ENCODE results near the gene SMOC1.
"Not testable (repeated sequence)": the region's sequence is repeated elsewhere in the genome, so short reads cannot be mapped to it uniquely, and the experiment has no call there.

SMOC1 gene

GRCh38 chr14:69896080-69896479, 16.9 kb downstream of the SMOC1 start:
- no peak overlapping the region for H3K4me3 ChIP-seq (ENCODE audit: low read depth in 1 of 5, low read length in 5 of 5)
- H3K9me3 ChIP-seq (ENCODE audit: control insufficient read depth in 5 of 5, low read length in 5 of 5) = peaks cover 6 to 24% (median 21%) of the 10 kb centered on the region in 5 donors
- no peak overlapping the region for H3K27ac ChIP-seq (ENCODE audit: low read depth, low read length)
- peaks cover 0 to 5% (median 0%) of the 10 kb centered on the region in 5 donors for H3K4me1 ChIP-seq (ENCODE audit: control insufficient read depth in 5 of 5, insufficient read depth in 5 of 5, low read length in 5 of 5)
- H3K36me3 ChIP-seq (ENCODE audit: control insufficient read depth in 5 of 5, insufficient read depth in 5 of 5, low read length in 5 of 5) = no peaks in the 10 kb centered on the region
- peaks cover 0 to 3% (median 0%) of the 10 kb centered on the region in 5 donors for H3K27me3 ChIP-seq (ENCODE audit: control insufficient read depth in 5 of 5, insufficient read depth in 4 of 5, low read length in 5 of 5)
- H3K9ac ChIP-seq (ENCODE audit: low read length in 5 of 5) = no peak overlapping the region

- H3K27ac ChIP-seq (ENCODE audit: low read depth, low read length) = no peak overlapping the region
- no peaks in the 10 kb centered on the region for H3K27me3 ChIP-seq (ENCODE audit: control insufficient read depth in 5 of 5, insufficient read depth in 4 of 5, low read length in 5 of 5)
- no peaks in the 10 kb centered on the region for H3K36me3 ChIP-seq (ENCODE audit: control insufficient read depth in 5 of 5, insufficient read depth in 5 of 5, low read length in 5 of 5)
These were observed 17.8 kb downstream of the SMOC1 start for GRCh38 chr14:69896972-69897371.

GRCh38 chr14:69900603-69901002, 21.4 kb downstream of the SMOC1 start:
- Histone ChIP-seq H3K36me3 (ENCODE audit: control insufficient read depth in 5 of 5, insufficient read depth in 5 of 5, low read length in 5 of 5) (no peaks in the 10 kb centered on the region), H3K27me3 (ENCODE audit: control insufficient read depth in 5 of 5, insufficient read depth in 4 of 5, low read length in 5 of 5) (no peaks in the 10 kb centered on the region), H3K27ac (ENCODE audit: low read depth, low read length) (no peak overlapping the region), H3K4me3 (ENCODE audit: low read depth in 1 of 5, low read length in 5 of 5) (no peak overlapping the region), H3K4me1 (ENCODE audit: control insufficient read depth in 5 of 5, insufficient read depth in 5 of 5, low read length in 5 of 5) (peaks cover 2 to 15% (median 4%) of the 10 kb centered on the region in 5 donors), H3K9me3 (ENCODE audit: control insufficient read depth in 5 of 5, low read length in 5 of 5) (peaks cover 6 to 24% (median 21%) of the 10 kb centered on the region in 5 donors), H3K9ac (ENCODE audit: low read length in 5 of 5) (no peak overlapping the region)

More at GRCh38 chr14:69896972-69897371, 17.8 kb downstream of the SMOC1 start:
- Histone ChIP-seq H3K4me1 (ENCODE audit: control insufficient read depth in 5 of 5, insufficient read depth in 5 of 5, low read length in 5 of 5) (peaks cover 2 to 14% (median 4%) of the 10 kb centered on the region in 5 donors), H3K9ac (ENCODE audit: low read length in 5 of 5) (no peak overlapping the region), H3K4me3 (ENCODE audit: low read depth in 1 of 5, low read length in 5 of 5) (no peak overlapping the region), H3K9me3 (ENCODE audit: control insufficient read depth in 5 of 5, low read length in 5 of 5) (peaks cover 6 to 24% (median 21%) of the 10 kb centered on the region in 5 donors)

GRCh38 chr14:69901113-69901951, 22.1 kb downstream of the SMOC1 start:
- Histone ChIP-seq H3K27me3 (ENCODE audit: control insufficient read depth in 5 of 5, insufficient read depth in 4 of 5, low read length in 5 of 5) (no peaks in the 10 kb centered on the region), H3K9ac (ENCODE audit: low read length in 5 of 5) (no peak overlapping the region), H3K27ac (ENCODE audit: low read depth, low read length) (no peak overlapping the region), H3K4me1 (ENCODE audit: control insufficient read depth in 5 of 5, insufficient read depth in 5 of 5, low read length in 5 of 5) (peaks cover 2 to 15% (median 4%) of the 10 kb centered on the region in 5 donors), H3K36me3 (ENCODE audit: control insufficient read depth in 5 of 5, insufficient read depth in 5 of 5, low read length in 5 of 5) (no peaks in the 10 kb centered on the region), H3K4me3 (ENCODE audit: low read depth in 1 of 5, low read length in 5 of 5) (no peak overlapping the region), H3K9me3 (ENCODE audit: control insufficient read depth in 5 of 5, low read length in 5 of 5) (peaks cover 6 to 22% (median 19%) of the 10 kb centered on the region in 5 donors)

GRCh38 chr14:69903046-69903445, 23.8 kb downstream of the SMOC1 start:
- H3K27me3 ChIP-seq (ENCODE audit: control insufficient read depth in 5 of 5, insufficient read depth in 4 of 5, low read length in 5 of 5); H3K36me3 ChIP-seq (ENCODE audit: control insufficient read depth in 5 of 5, insufficient read depth in 5 of 5, low read length in 5 of 5); H3K9ac ChIP-seq (ENCODE audit: low read length in 5 of 5); H3K4me3 ChIP-seq (ENCODE audit: low read depth in 1 of 5, low read length in 5 of 5); H3K27ac ChIP-seq (ENCODE audit: low read depth, low read length): not testable (repeated sequence)
- Histone ChIP-seq H3K4me1 (ENCODE audit: control insufficient read depth in 5 of 5, insufficient read depth in 5 of 5, low read length in 5 of 5) (peaks cover 2 to 15% (median 4%) of the 10 kb centered on the region in 5 donors), H3K9me3 (ENCODE audit: control insufficient read depth in 5 of 5, low read length in 5 of 5) (peaks cover 0 to 13% (median 6%) of the 10 kb centered on the region in 5 donors)

- Histone ChIP-seq H3K27ac (ENCODE audit: low read depth, low read length) (no peak overlapping the region), H3K4me3 (ENCODE audit: low read depth in 1 of 5, low read length in 5 of 5) (no peak overlapping the region), H3K9ac (ENCODE audit: low read length in 5 of 5) (no peak overlapping the region), H3K27me3 (ENCODE audit: control insufficient read depth in 5 of 5, insufficient read depth in 4 of 5, low read length in 5 of 5) (no peaks in the 10 kb centered on the region), H3K36me3 (ENCODE audit: control insufficient read depth in 5 of 5, insufficient read depth in 5 of 5, low read length in 5 of 5) (no peaks in the 10 kb centered on the region), H3K9me3 (ENCODE audit: control insufficient read depth in 5 of 5, low read length in 5 of 5) (peaks cover 0 to under 1% (median 0%) of the 10 kb centered on the region in 5 donors), H3K4me1 (ENCODE audit: control insufficient read depth in 5 of 5, insufficient read depth in 5 of 5, low read length in 5 of 5) (peaks cover 2 to 15% (median 4%) of the 10 kb centered on the region in 5 donors)
These were observed 25.0 kb downstream of the SMOC1 start for GRCh38 chr14:69904246-69904645.

GRCh38 chr14:69906201-69906600, 27.0 kb downstream of the SMOC1 start:
- Histone ChIP-seq H3K27ac (ENCODE audit: low read depth, low read length) (no peak overlapping the region), H3K36me3 (ENCODE audit: control insufficient read depth in 5 of 5, insufficient read depth in 5 of 5, low read length in 5 of 5) (no peaks in the 10 kb centered on the region), H3K4me3 (ENCODE audit: low read depth in 1 of 5, low read length in 5 of 5) (no peak overlapping the region), H3K9ac (ENCODE audit: low read length in 5 of 5) (no peak overlapping the region), H3K9me3 (ENCODE audit: control insufficient read depth in 5 of 5, low read length in 5 of 5) (no peaks in the 10 kb centered on the region), H3K4me1 (ENCODE audit: control insufficient read depth in 5 of 5, insufficient read depth in 5 of 5, low read length in 5 of 5) (peaks cover 2 to 16% (median 6%) of the 10 kb centered on the region in 5 donors), H3K27me3 (ENCODE audit: control insufficient read depth in 5 of 5, insufficient read depth in 4 of 5, low read length in 5 of 5) (no peaks in the 10 kb centered on the region)

GRCh38 chr14:69909826-69910550, 30.8 kb downstream of the SMOC1 start:
- no peaks in the 10 kb centered on the region for H3K36me3 ChIP-seq (ENCODE audit: control insufficient read depth in 5 of 5, insufficient read depth in 5 of 5, low read length in 5 of 5)
- H3K27ac ChIP-seq (ENCODE audit: low read depth, low read length) = no peak overlapping the region
- H3K4me1 ChIP-seq (ENCODE audit: control insufficient read depth in 5 of 5, insufficient read depth in 5 of 5, low read length in 5 of 5) = peaks cover 0 to 7% (median 2%) of the 10 kb centered on the region in 5 donors
- no peaks in the 10 kb centered on the region for H3K9me3 ChIP-seq (ENCODE audit: control insufficient read depth in 5 of 5, low read length in 5 of 5)
- H3K4me3 ChIP-seq (ENCODE audit: low read depth in 1 of 5, low read length in 5 of 5) = no peak overlapping the region
- no peak overlapping the region for H3K9ac ChIP-seq (ENCODE audit: low read length in 5 of 5)
- no peaks in the 10 kb centered on the region for H3K27me3 ChIP-seq (ENCODE audit: control insufficient read depth in 5 of 5, insufficient read depth in 4 of 5, low read length in 5 of 5)

- H3K9me3 ChIP-seq (ENCODE audit: control insufficient read depth in 5 of 5, low read length in 5 of 5) = no peaks in the 10 kb centered on the region
- peaks cover 0 to 7% (median 2%) of the 10 kb centered on the region in 5 donors for H3K4me1 ChIP-seq (ENCODE audit: control insufficient read depth in 5 of 5, insufficient read depth in 5 of 5, low read length in 5 of 5)
- no peaks in the 10 kb centered on the region for H3K36me3 ChIP-seq (ENCODE audit: control insufficient read depth in 5 of 5, insufficient read depth in 5 of 5, low read length in 5 of 5)
- no peak overlapping the region for H3K27ac ChIP-seq (ENCODE audit: low read depth, low read length)
- H3K4me3 ChIP-seq (ENCODE audit: low read depth in 1 of 5, low read length in 5 of 5) = no peak overlapping the region
- peaks cover 0 to 4% (median 0%) of the 10 kb centered on the region in 5 donors for H3K27me3 ChIP-seq (ENCODE audit: control insufficient read depth in 5 of 5, insufficient read depth in 4 of 5, low read length in 5 of 5)
- H3K9ac ChIP-seq (ENCODE audit: low read length in 5 of 5) = no peak overlapping the region
These were observed 31.7 kb downstream of the SMOC1 start for GRCh38 chr14:69910871-69911270.

GRCh38 chr14:69913686-69914085, 34.5 kb downstream of the SMOC1 start:
- no peak overlapping the region for H3K9ac ChIP-seq (ENCODE audit: low read length in 5 of 5)

More at GRCh38 chr14:69913686-69914085, 34.5 kb downstream of the SMOC1 start:
- Histone ChIP-seq H3K4me1 (ENCODE audit: control insufficient read depth in 5 of 5, insufficient read depth in 5 of 5, low read length in 5 of 5) (peaks cover 0 to 7% (median 2%) of the 10 kb centered on the region in 5 donors), H3K27ac (ENCODE audit: low read depth, low read length) (no peak overlapping the region), H3K4me3 (ENCODE audit: low read depth in 1 of 5, low read length in 5 of 5) (no peak overlapping the region), H3K27me3 (ENCODE audit: control insufficient read depth in 5 of 5, insufficient read depth in 4 of 5, low read length in 5 of 5) (peaks cover 0 to 4% (median 0%) of the 10 kb centered on the region in 5 donors), H3K9me3 (ENCODE audit: control insufficient read depth in 5 of 5, low read length in 5 of 5) (no peaks in the 10 kb centered on the region), H3K36me3 (ENCODE audit: control insufficient read depth in 5 of 5, insufficient read depth in 5 of 5, low read length in 5 of 5) (no peaks in the 10 kb centered on the region)
